ENCODE data around the gene KCNH1.

Gene KCNH1

GRCh38 chr1:210940081-210940617 lies 193.8 kb downstream of the KCNH1 start:
- TF ChIP-seq CTCF (IDR thresholded peaks at IDR 0.05; ENCODE audit: low read depth, low read length), result no peak
- in situ Hi-C loops (cut with HindIII; ENCODE audit: low sequenced_read_pairs), result no loop called here
- no peak for DNase-seq (ENCODE audit: low read depth, low spot score)
- H3K4me3 ChIP-seq (ENCODE audit: low read depth, low read length), result no peak overlapping the region

- in situ Hi-C loops (cut with HindIII; ENCODE audit: low sequenced_read_pairs), result no loop called here
- H3K4me3 ChIP-seq (ENCODE audit: low read depth, low read length), result no peak overlapping the region
- no peak for TF ChIP-seq CTCF (IDR thresholded peaks at IDR 0.05; ENCODE audit: low read depth, low read length)
- no peak for DNase-seq (ENCODE audit: low read depth, low spot score)
Measured at GRCh38 chr1:210938416-210938925, 195.5 kb downstream of the KCNH1 start.

DNA sequence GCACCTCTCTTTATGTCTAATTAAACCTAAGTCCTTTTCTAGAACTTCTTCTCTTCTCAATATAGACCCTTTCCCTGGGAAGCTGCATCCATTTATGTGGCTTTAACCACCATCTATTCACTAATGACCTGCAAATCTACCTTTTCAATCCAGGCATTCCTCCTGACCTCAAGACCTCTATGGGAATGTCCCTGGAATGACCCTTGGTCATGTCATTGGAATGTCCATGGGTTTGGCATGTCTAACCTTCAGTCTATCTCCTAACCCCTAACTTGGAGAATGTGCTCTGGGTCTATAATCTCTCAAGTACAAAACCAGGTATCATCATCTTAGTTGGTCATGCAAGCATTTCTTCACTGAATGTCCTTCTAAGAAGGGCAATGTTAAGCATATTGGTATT lies 196.1 kb downstream of the KCNH1 start:
- H3K4me3 ChIP-seq (ENCODE audit: low read depth, low read length), result no peak overlapping the region
- in situ Hi-C loops (cut with HindIII; ENCODE audit: low sequenced_read_pairs), result no loop called here
- no peak for DNase-seq (ENCODE audit: low read depth, low spot score)
- no peak for TF ChIP-seq CTCF (IDR thresholded peaks at IDR 0.05; ENCODE audit: low read depth, low read length)

GRCh38 chr1:210935905-210936304 lies 198.0 kb downstream of the KCNH1 start:
- no peak for TF ChIP-seq CTCF (IDR thresholded peaks at IDR 0.05; ENCODE audit: low read depth, low read length)
- no peak overlapping the region for H3K4me3 ChIP-seq (ENCODE audit: low read depth, low read length)
- DNase-seq (ENCODE audit: low read depth, low spot score), result no peak
- in situ Hi-C loops (cut with HindIII; ENCODE audit: low sequenced_read_pairs), result no loop called here

DNA sequence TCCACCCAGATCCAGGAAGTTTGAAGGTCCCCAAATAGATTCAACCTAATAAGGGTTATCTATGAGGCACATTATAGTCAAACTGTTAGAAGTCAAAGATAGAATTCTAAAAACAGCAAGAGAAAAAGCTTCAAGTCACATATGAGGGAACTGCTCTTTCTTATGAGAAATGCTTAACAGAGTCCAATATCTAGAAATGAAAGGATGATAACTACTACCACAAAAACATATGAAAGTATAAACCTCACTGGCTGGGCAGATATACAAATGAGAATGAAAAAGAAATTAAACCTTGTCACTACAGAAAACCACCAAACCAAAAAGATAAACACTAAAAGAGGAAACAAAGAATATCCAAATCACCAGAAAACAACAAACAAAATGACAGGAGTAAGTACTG lies 201.8 kb downstream of the KCNH1 start:
- H3K4me3 ChIP-seq (ENCODE audit: low read depth, low read length), result no peak overlapping the region
- no peak for TF ChIP-seq CTCF (IDR thresholded peaks at IDR 0.05; ENCODE audit: low read depth, low read length)
- in situ Hi-C loops (cut with HindIII; ENCODE audit: low sequenced_read_pairs), result no loop called here
- no peak for DNase-seq (ENCODE audit: low read depth, low spot score)

DNA sequence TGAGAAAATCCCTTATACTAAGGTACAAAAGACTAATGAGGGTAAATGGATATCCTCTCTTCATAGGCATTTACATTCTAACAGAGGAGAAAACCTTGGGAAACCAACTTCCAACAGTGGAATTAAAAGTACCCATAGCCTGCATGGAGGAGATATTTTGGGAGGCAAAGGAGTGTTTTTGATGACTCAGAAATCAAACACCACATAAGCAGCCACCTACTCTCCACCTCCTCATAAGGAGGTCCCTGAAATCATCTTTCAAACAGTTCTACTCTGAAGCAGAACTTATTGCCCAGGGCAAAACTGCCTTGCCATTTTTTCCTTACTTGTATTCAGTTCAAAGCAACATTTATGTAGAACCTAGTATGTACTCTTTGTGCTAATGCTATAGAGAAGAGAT lies 211.3 kb downstream of the KCNH1 start:
- H3K4me3 ChIP-seq (ENCODE audit: low read depth, low read length), result no peak overlapping the region
- in situ Hi-C loops (cut with HindIII; ENCODE audit: low sequenced_read_pairs), result no loop called here
- TF ChIP-seq CTCF (IDR thresholded peaks at IDR 0.05; ENCODE audit: low read depth, low read length), result no peak

More for the DNA sequence above, 211.3 kb downstream of the KCNH1 start:
- no peak for DNase-seq (ENCODE audit: low read depth, low spot score)
